Measurements from ENCODE around the gene RXRG. TPM values are rescaled to one million over a fixed set of nuclear protein-coding genes. Genes with fewer than 3 reads are reported as not detected.

RXRG gene
- total RNA-seq, 1 experiment from 2014 or later, result not detected

GRCh38 chr1:165420655-165421054, 24.3 kb downstream of the RXRG start:
- no TSS peak for BruUV-seq (replicated peaks)
- no peak for TF ChIP-seq CTCF (conservative IDR thresholded peaks at IDR 0.05; ENCODE audit: low read depth, low read length)
- no peak overlapping the region for H3K4me3 ChIP-seq (ENCODE audit: low read depth, low read length, poor library complexity, severe bottlenecking)
- no peaks in the 10 kb centered on the region for H3K27me3 ChIP-seq (replicated peaks; ENCODE audit: insufficient read depth, low read depth, low read length, poor library complexity)
- H3K36me3 ChIP-seq (ENCODE audit: insufficient read depth, low read length, poor library complexity, severe bottlenecking), result no peaks in the 10 kb centered on the region
- no peak for DNase-seq (ENCODE audit: low spot score)
- ChIA-PET POLR2A (ENCODE audit: low non-redundant PET) (no interaction called here), CTCF (no interaction called here)
- H3K27ac ChIP-seq (ENCODE audit: low read depth, low read length, poor library complexity, severe bottlenecking), result no peak overlapping the region
- intact Hi-C loops (cut with micrococcal nuclease; ENCODE audit: unreplicated experiment), result no loop called here
- no peaks in the 10 kb centered on the region for H3K4me1 ChIP-seq (ENCODE audit: insufficient read depth, low read length, poor library complexity, severe bottlenecking)
- H3K9me3 ChIP-seq (ENCODE audit: low read depth, low read length, poor library complexity, severe bottlenecking), result no peaks in the 10 kb centered on the region

- H3K4me3 ChIP-seq (ENCODE audit: low read depth, low read length, poor library complexity, severe bottlenecking), result no peak overlapping the region
- no peak overlapping the region for H3K27ac ChIP-seq (ENCODE audit: low read depth, low read length, poor library complexity, severe bottlenecking)
- BruUV-seq (replicated peaks), result no TSS peak
- ChIA-PET CTCF (no interaction called here), POLR2A (ENCODE audit: low non-redundant PET) (no interaction called here)
- no peaks in the 10 kb centered on the region for H3K4me1 ChIP-seq (ENCODE audit: insufficient read depth, low read length, poor library complexity, severe bottlenecking)
- TF ChIP-seq EZH2 (IDR thresholded peaks at IDR 0.05; ENCODE audit: borderline replicate concordance, low read depth, low read length, poor library complexity, severe bottlenecking), result no peak
- no peak for TF ChIP-seq CTCF (conservative IDR thresholded peaks at IDR 0.05; ENCODE audit: low read depth, low read length)
- H3K27me3 ChIP-seq (replicated peaks; ENCODE audit: insufficient read depth, low read depth, low read length, poor library complexity), result no peaks in the 10 kb centered on the region
- intact Hi-C loops (cut with micrococcal nuclease; ENCODE audit: unreplicated experiment), result no loop called here
- DNase-seq (ENCODE audit: low spot score), result no peak
- no peaks in the 10 kb centered on the region for H3K9me3 ChIP-seq (ENCODE audit: low read depth, low read length, poor library complexity, severe bottlenecking)
- no peaks in the 10 kb centered on the region for H3K36me3 ChIP-seq (ENCODE audit: insufficient read depth, low read length, poor library complexity, severe bottlenecking)
Observed at GRCh38 chr1:165419839-165420238, 25.1 kb downstream of the RXRG start.

GRCh38 chr1:165418195-165418594, 26.7 kb downstream of the RXRG start:
- ChIA-PET POLR2A (ENCODE audit: low non-redundant PET) (no interaction called here), CTCF (no interaction called here)
- no peaks in the 10 kb centered on the region for H3K36me3 ChIP-seq (ENCODE audit: insufficient read depth, low read length, poor library complexity, severe bottlenecking)
- no peaks in the 10 kb centered on the region for H3K4me1 ChIP-seq (ENCODE audit: insufficient read depth, low read length, poor library complexity, severe bottlenecking)
- H3K4me3 ChIP-seq (ENCODE audit: low read depth, low read length, poor library complexity, severe bottlenecking), result no peak overlapping the region
- intact Hi-C loops (cut with micrococcal nuclease; ENCODE audit: unreplicated experiment), result no loop called here
- TF ChIP-seq CTCF (conservative IDR thresholded peaks at IDR 0.05; ENCODE audit: low read depth, low read length), result no peak
- TF ChIP-seq EZH2 (IDR thresholded peaks at IDR 0.05; ENCODE audit: borderline replicate concordance, low read depth, low read length, poor library complexity, severe bottlenecking), result no peak
- H3K27me3 ChIP-seq (replicated peaks; ENCODE audit: insufficient read depth, low read depth, low read length, poor library complexity), result no peaks in the 10 kb centered on the region
- H3K9me3 ChIP-seq (ENCODE audit: low read depth, low read length, poor library complexity, severe bottlenecking), result no peaks in the 10 kb centered on the region
- H3K27ac ChIP-seq (ENCODE audit: low read depth, low read length, poor library complexity, severe bottlenecking), result no peak overlapping the region
- no TSS peak for BruUV-seq (replicated peaks)
- no peak for DNase-seq (ENCODE audit: low spot score)

Data from A673 (cell line).